K562 (cell line): Measurements from ENCODE around the gene LUC7L. TPM values are rescaled to one million over a fixed set of nuclear protein-coding genes. Genes with fewer than 3 reads are reported as not detected.

Experiments
- DPF2 ChIP-seq: fragments of 450-650 bp; IDR thresholded peaks from 2 replicates; pipeline ENCODE4 v1.6.1; 2016
- E2F5 ChIP-seq: sonication (generic); formaldehyde crosslinking; IDR thresholded peaks from 2 replicates; pipeline ENCODE4 v1.8.0; 2022; ENCODE audit warnings: mild to moderate bottlenecking, missing genetic modification reagents
- EP300 ChIP-seq: IDR thresholded peaks from 2 replicates; pipeline ENCODE4 v1.6.1; 2012; ENCODE audit warnings: low read length, improper control_type of control experiment
- EZH2 ChIP-seq: IDR thresholded peaks from 2 replicates; pipeline ENCODE4 v1.6.1; 2012; ENCODE audit warnings: low read depth, mild to moderate bottlenecking, inconsistent platforms, low read length, borderline replicate concordance
- MTA2 ChIP-seq: fragments of 450-650 bp; IDR thresholded peaks from 2 replicates; pipeline ENCODE4 v1.6.1; 2016; ENCODE audit warnings: low read depth
- MYC ChIP-seq, 2 experiments: fragments of 250-450 bp in 1 of 2; sonication (Bioruptor Pico) in 1 of 2; IDR thresholded peaks; 2 replicates each; pipeline versions ENCODE4 v1.5.1 to v1.6.1; 2012 to 2021; ENCODE audit warnings: low read depth in 2 of 2, borderline replicate concordance in 1 of 2, improper control_type of control experiment in 1 of 2, low read length in 1 of 2, mild to moderate bottlenecking in 1 of 2, moderate library complexity in 1 of 2
- NCOA2 ChIP-seq, 2 experiments: fragments of 450-650 bp; IDR thresholded peaks; 2 replicates each; pipeline ENCODE4 v1.6.1; 2018; ENCODE audit warnings: mild to moderate bottlenecking in 2 of 2, moderate library complexity in 1 of 2; ENCODE audit not compliant: partially characterized antibody in 2 of 2
- NFATC3 ChIP-seq: fragments of 450-650 bp; IDR thresholded peaks from 2 replicates; pipeline ENCODE4 v1.6.1; 2017; ENCODE audit warnings: mild to moderate bottlenecking
- PHF20 ChIP-seq: fragments of 450-650 bp; IDR thresholded peaks from 2 replicates; pipeline ENCODE4 v1.6.1; 2018; ENCODE audit not compliant: partially characterized antibody
- POLR3A ChIP-seq: IDR thresholded peaks from 2 replicates; pipeline ENCODE4 v1.6.1; 2011; ENCODE audit warnings: borderline replicate concordance, mild to moderate bottlenecking, moderate library complexity; ENCODE audit not compliant: insufficient read length, insufficient read depth; ENCODE audit errors: extremely low read depth
- PPARD ChIP-seq: fragments of 250-450 bp; sonication (Bioruptor Pico); IDR thresholded peaks from 2 replicates; pipeline ENCODE4 v1.8.0; 2022; ENCODE audit warnings: inconsistent platforms, mild to moderate bottlenecking, moderate library complexity
- SNAPC5 ChIP-seq: fragments of 250-450 bp; sonication (Bioruptor Pico); IDR thresholded peaks from 2 replicates; pipeline ENCODE4 v1.8.0; 2021; ENCODE audit warnings: moderate library complexity, mild to moderate bottlenecking, inconsistent platforms
- UBTF ChIP-seq, 2 experiments: IDR thresholded peaks; 2 replicates each; pipeline ENCODE4 v1.6.1; 2012; ENCODE audit warnings: improper control_type of control experiment in 2 of 2, low read depth in 2 of 2, low read length in 2 of 2, borderline replicate concordance in 1 of 2
- ZBTB49 ChIP-seq: sonication (generic); formaldehyde crosslinking; IDR thresholded peaks from 2 replicates; pipeline ENCODE4 v1.8.0; 2022; ENCODE audit warnings: missing genetic modification reagents, mild to moderate bottlenecking, borderline replicate concordance
- ZNF134 ChIP-seq: fragments of 250-450 bp; sonication (Bioruptor Pico); conservative IDR thresholded peaks from 2 replicates; pipeline ENCODE4 v1.4.0; 2020
- ZNF584 ChIP-seq: fragments of 200-800 bp; sonication (Bioruptor generic); IDR thresholded peaks from 2 replicates; pipeline ENCODE4 v1.6.1; 2016; ENCODE audit warnings: low read depth, mild to moderate bottlenecking, missing genetic modification characterization, missing compliant biosample characterization
- polyA plus RNA-seq, 8 experiments: library from polyadenylated mRNA; depleted of rRNA in 4 of 8; stranded (reverse) in 5 of 8; unstranded in 3 of 8; fragments of >200 nt; fragmentation: Nextera tagmentation in 2 of 8; fragmentation: Illumina TruSeq in 1 of 8; extraction: Ambion mirVana in 2 of 8; extraction: Trizol in 1 of 8; gene quantifications; 2 replicates each; pipeline versions ENCODE4 v1.2.1 to v1.2.3, GENCODE V29; 2011 to 2014; ENCODE audit warnings: inconsistent platforms in 1 of 8, missing spikeins in 1 of 8
- total RNA-seq, 7 experiments: library from RNA; depleted of rRNA in 6 of 7; stranded (reverse); fragments of >200 nt in 6 of 7; fragmentation: Illumina TruSeq in 2 of 7; extraction: Trizol in 2 of 7; gene quantifications; 2 replicates each; pipeline versions ENCODE4 v1.2.1 to v1.2.3, GENCODE V29; 2011 to 2021; ENCODE audit warnings: low replicate concordance in 1 of 7
- TF ChIP-seq, protein P1 (sequence below): fragments of 450-650 bp; formaldehyde crosslinking; IDR thresholded peaks from 2 replicates; pipeline ENCODE4 v1.4.0; 2020; ENCODE audit warnings: mild to moderate bottlenecking, moderate library complexity
- TF ChIP-seq, protein P2 (sequence below): fragments of 450-650 bp; conservative IDR thresholded peaks from 2 replicates; pipeline ENCODE4 v1.6.1; 2016; ENCODE audit warnings: missing genetic modification characterization, low read depth, mild to moderate bottlenecking, missing compliant biosample characterization, moderate library complexity

Gene LUC7L
- total and polyA plus RNA-seq, 9 of the 15 experiments (the other 6 are each of a cell fraction or from before 2014, with no cell fraction given) = 1.7 to 93.3 (median 59.5) TPM

GRCh38 chr16:228852-229730, at the start of gene LUC7L (continued):
- no peak for TF ChIP-seq ZBTB49
- TF ChIP-seq UBTF (IDR thresholded peaks at IDR 0.05; ENCODE audit: borderline replicate concordance in 1 of 2, low read depth in 2 of 2, low read length in 2 of 2) = peak in 1 of 2 experiments; percentile 63; a peak in 1 of 4 replicates
- TF ChIP-seq DPF2 = no peak; the same call in 1 of the 2 replicates
- no peak for TF ChIP-seq MTA2
- TF ChIP-seq NCOA2 (IDR thresholded peaks at IDR 0.05; ENCODE audit: partially characterized antibody in 2 of 2) = no peak
- 0 out of 2 replicates have a peak, but pooled peaks have one; percentile 12 for TF ChIP-seq ZNF134 (CRISPR knock-in tag)
- no peak for TF ChIP-seq POLR3A
- TF ChIP-seq, protein P1, sequence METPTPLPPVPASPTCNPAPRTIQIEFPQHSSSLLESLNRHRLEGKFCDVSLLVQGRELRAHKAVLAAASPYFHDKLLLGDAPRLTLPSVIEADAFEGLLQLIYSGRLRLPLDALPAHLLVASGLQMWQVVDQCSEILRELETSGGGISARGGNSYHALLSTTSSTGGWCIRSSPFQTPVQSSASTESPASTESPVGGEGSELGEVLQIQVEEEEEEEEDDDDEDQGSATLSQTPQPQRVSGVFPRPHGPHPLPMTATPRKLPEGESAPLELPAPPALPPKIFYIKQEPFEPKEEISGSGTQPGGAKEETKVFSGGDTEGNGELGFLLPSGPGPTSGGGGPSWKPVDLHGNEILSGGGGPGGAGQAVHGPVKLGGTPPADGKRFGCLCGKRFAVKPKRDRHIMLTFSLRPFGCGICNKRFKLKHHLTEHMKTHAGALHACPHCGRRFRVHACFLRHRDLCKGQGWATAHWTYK (CRISPR knock-in tag) = peak; percentile 90
- no peak for TF ChIP-seq NFATC3
- no peak; the same call in none of the 2 replicates for TF ChIP-seq MYC (IDR thresholded peaks at IDR 0.05; ENCODE audit: low read depth, low read length)
- peak; percentile 29; the same call in 1 of the 2 replicates for TF ChIP-seq MYC (CRISPR knock-in tag; IDR thresholded peaks at IDR 0.05; ENCODE audit: borderline replicate concordance, low read depth)
- TF ChIP-seq E2F5 (CRISPR knock-in tag) = no peak
- TF ChIP-seq, protein P2, sequence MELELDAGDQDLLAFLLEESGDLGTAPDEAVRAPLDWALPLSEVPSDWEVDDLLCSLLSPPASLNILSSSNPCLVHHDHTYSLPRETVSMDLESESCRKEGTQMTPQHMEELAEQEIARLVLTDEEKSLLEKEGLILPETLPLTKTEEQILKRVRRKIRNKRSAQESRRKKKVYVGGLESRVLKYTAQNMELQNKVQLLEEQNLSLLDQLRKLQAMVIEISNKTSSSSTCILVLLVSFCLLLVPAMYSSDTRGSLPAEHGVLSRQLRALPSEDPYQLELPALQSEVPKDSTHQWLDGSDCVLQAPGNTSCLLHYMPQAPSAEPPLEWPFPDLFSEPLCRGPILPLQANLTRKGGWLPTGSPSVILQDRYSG = no peak; the same call in 1 of the 2 replicates
- no peak for TF ChIP-seq SNAPC5 (CRISPR knock-in tag)
- TF ChIP-seq PPARD (CRISPR knock-in tag) = no peak
- no peak for TF ChIP-seq ZNF584
- TF ChIP-seq EP300 = no peak
- TF ChIP-seq PHF20 = peak; percentile 90
- TF ChIP-seq EZH2 = no peak
